NCI-H1092 (cell line): ENCODE results near the gene P3R3URF.
A peak's percentile ranks its signal among the peaks of the same experiment; 100 is the strongest.

Source experiments
- DNase-seq: peaks from one replicate; lab custom pipeline; 2025; lab: John Stamatoyannopoulos, UW

P3R3URF gene

GRCh38 chr1:46131712-46132528, 44.4 kb downstream of the P3R3URF start:
- peak; percentile 10 for DNase-seq

GRCh38 chr1:46131093-46131492, 45.2 kb downstream of the P3R3URF start:
- DNase-seq, result no peak

DNA sequence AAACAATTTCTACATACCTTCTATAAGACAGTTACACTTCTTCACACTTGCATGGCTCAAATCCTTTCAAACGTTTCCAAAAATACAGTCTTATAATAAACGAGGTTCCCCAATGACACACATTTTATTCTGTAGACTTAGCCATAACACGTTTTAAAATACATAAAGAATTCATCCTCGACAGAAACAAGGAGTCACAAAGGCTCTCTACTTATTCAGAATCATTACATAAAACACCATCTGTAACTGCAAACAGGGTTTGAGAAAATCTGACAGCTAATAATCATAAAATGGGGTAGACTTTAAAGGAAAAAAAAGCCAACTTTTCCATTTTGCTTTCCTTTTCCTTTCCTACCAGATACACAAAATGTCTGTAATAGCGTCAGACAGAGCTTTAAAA, 45.7 kb downstream of the P3R3URF start:
- no peak for DNase-seq

DNA sequence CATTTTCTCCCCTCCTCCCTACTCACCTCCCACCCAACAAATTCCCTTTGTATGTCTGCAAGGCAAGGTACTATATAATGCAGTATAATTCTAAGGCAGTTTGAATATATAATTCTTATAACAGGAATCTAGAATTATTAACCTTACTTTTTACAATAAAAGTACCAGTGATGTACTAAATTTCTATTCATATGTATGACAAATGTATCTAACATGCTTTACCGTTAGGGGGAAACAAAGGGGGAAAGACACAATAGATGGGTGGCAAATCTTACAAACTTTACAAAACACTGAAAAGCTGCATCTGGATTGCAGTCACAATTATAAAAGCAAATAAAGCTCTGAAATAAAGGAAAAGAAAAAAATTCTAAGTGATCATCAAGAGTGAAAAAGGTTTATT, 46.2 kb downstream of the P3R3URF start:
- no peak for DNase-seq

GRCh38 chr1:46128344-46128743, 47.9 kb downstream of the P3R3URF start:
- DNase-seq, result no peak
